H9 (cell line): ENCODE data around the gene ABCG2. TPM values are rescaled to one million over a fixed set of nuclear protein-coding genes. Genes with fewer than 3 reads are reported as not detected.

ENCODE experiments used
- DNase-seq: peaks from one replicate; pipeline ENCODE4 v3.0.0-alpha.2; 2017
- H2AFZ ChIP-seq: one replicate; pipeline ENCODE4 v1.6.1; 2013; ENCODE audit warnings: mild to moderate bottlenecking, low read length, control low read depth, moderate library complexity
- H2AK5ac ChIP-seq: 2 replicates; pipeline ENCODE4 v1.6.1; 2013; ENCODE audit warnings: low read length, control low read depth, mixed read lengths; ENCODE audit not compliant: insufficient read length
- H2BK120ac ChIP-seq: one replicate; pipeline ENCODE4 v1.6.1; 2013; ENCODE audit warnings: low read depth, mild to moderate bottlenecking, low read length, control low read depth, inconsistent platforms; ENCODE audit not compliant: poor library complexity, severe bottlenecking
- H2BK12ac ChIP-seq: 2 replicates; pipeline ENCODE4 v1.6.1; 2013; ENCODE audit warnings: low read length, control low read depth, mixed read lengths, low read depth; ENCODE audit not compliant: insufficient read length
- H2BK15ac ChIP-seq: 2 replicates; pipeline ENCODE4 v1.6.1; 2013; ENCODE audit warnings: low read depth, low read length, control low read depth
- H2BK20ac ChIP-seq: one replicate; pipeline ENCODE4 v1.6.1; 2013; ENCODE audit warnings: low read depth, mild to moderate bottlenecking, low read length, control low read depth, inconsistent platforms; ENCODE audit not compliant: poor library complexity, severe bottlenecking
- H2BK5ac ChIP-seq: 2 replicates; pipeline ENCODE4 v1.6.1; 2013; ENCODE audit warnings: low read length, control low read depth, mixed read lengths; ENCODE audit not compliant: insufficient read length
- H3K14ac ChIP-seq: 2 replicates; pipeline ENCODE4 v1.6.1; 2013; ENCODE audit warnings: low read length, control low read depth; ENCODE audit not compliant: insufficient read depth
- H3K18ac ChIP-seq: 2 replicates; pipeline ENCODE4 v1.6.1; 2013; ENCODE audit warnings: low read depth, mild to moderate bottlenecking, mixed read lengths, low read length, control low read depth; ENCODE audit not compliant: insufficient read length
- H3K23ac ChIP-seq: 2 replicates; pipeline ENCODE4 v1.6.1; 2013; ENCODE audit warnings: low read length, control low read depth, mixed read lengths, low read depth; ENCODE audit not compliant: insufficient read length
- H3K23me2 ChIP-seq: 2 replicates; pipeline ENCODE4 v1.6.1; 2013; ENCODE audit warnings: low read depth, mild to moderate bottlenecking, mixed read lengths, low read length, control low read depth; ENCODE audit not compliant: insufficient read length, poor library complexity, severe bottlenecking
- H3K27ac ChIP-seq: 2 replicates; pipeline ENCODE4 v1.5.1; 2013; ENCODE audit warnings: low read length, control low read depth, mixed read lengths, low read depth; ENCODE audit not compliant: insufficient read length
- H3K27me3 ChIP-seq: 2 replicates; pipeline ENCODE4 v1.6.1; 2013; ENCODE audit warnings: low read length, control low read depth, inconsistent platforms; ENCODE audit not compliant: insufficient read depth
- H3K4ac ChIP-seq: 2 replicates; pipeline ENCODE4 v1.6.1; 2013; ENCODE audit warnings: low read depth, mild to moderate bottlenecking, control low read depth, inconsistent platforms, low read length, moderate library complexity
- H3K4me1 ChIP-seq: 2 replicates; pipeline ENCODE4 v1.6.1; 2013; ENCODE audit warnings: low read length, control low read depth, inconsistent platforms; ENCODE audit not compliant: insufficient read depth
- H3K4me2 ChIP-seq: 2 replicates; pipeline ENCODE4 v1.6.1; 2013; ENCODE audit warnings: low read length, control low read depth, mixed read lengths; ENCODE audit not compliant: insufficient read length, insufficient read depth
- H3K56ac ChIP-seq: 2 replicates; pipeline ENCODE4 v1.6.1; 2013; ENCODE audit warnings: low read depth, mild to moderate bottlenecking, mixed read lengths, low read length, control low read depth; ENCODE audit not compliant: insufficient read length
- H3K79me1 ChIP-seq: 2 replicates; pipeline ENCODE4 v1.6.1; 2013; ENCODE audit warnings: low read depth, mild to moderate bottlenecking, moderate library complexity, low read length, control low read depth, inconsistent platforms; ENCODE audit not compliant: insufficient read depth, poor library complexity, severe bottlenecking
- H3K79me2 ChIP-seq: 2 replicates; pipeline ENCODE4 v1.6.1; 2013; ENCODE audit warnings: low read length, control low read depth, inconsistent platforms; ENCODE audit not compliant: insufficient read depth
- H3K9ac ChIP-seq: 2 replicates; pipeline ENCODE4 v1.6.1; 2013; ENCODE audit warnings: low read length, control low read depth, mixed read lengths; ENCODE audit not compliant: insufficient read length; ENCODE audit errors: extremely low read depth
- H3K9me3 ChIP-seq: one replicate; pipeline ENCODE4 v1.6.1; 2013; ENCODE audit warnings: low read depth, low read length, inconsistent platforms; ENCODE audit not compliant: control insufficient read depth
- H3T11ph ChIP-seq: one replicate; pipeline ENCODE4 v1.6.1; 2013; ENCODE audit warnings: mild to moderate bottlenecking, low read length, control low read depth, inconsistent platforms
- H4K20me1 ChIP-seq: one replicate; pipeline ENCODE4 v1.6.1; 2013; ENCODE audit not compliant: control insufficient read depth, insufficient read length, insufficient read depth
- H4K5ac ChIP-seq: 2 replicates; pipeline ENCODE4 v1.6.1; 2013; ENCODE audit warnings: low read depth, mild to moderate bottlenecking, mixed read lengths, low read length, control low read depth; ENCODE audit not compliant: insufficient read length
- H4K8ac ChIP-seq: replicated peaks from 2 replicates; pipeline ENCODE4 v1.6.1; 2013; ENCODE audit warnings: low read length, control low read depth, mixed read lengths, low read depth; ENCODE audit not compliant: insufficient read length
- H4K91ac ChIP-seq: 2 replicates; pipeline ENCODE4 v1.6.1; 2013; ENCODE audit warnings: low read depth, mild to moderate bottlenecking, moderate library complexity, mixed read lengths, low read length, control low read depth; ENCODE audit not compliant: insufficient read length
- H3K27ac Mint-ChIP-seq, 3 experiments: 2 replicates in 2 of 3; 3 replicates in 1 of 3; pipeline ENCODE4 v1.8.0; 2020 to 2021; ENCODE audit warnings: mixed read lengths in 3 of 3, mild to moderate bottlenecking in 1 of 3, moderate library complexity in 1 of 3
- H3K27me3 Mint-ChIP-seq: 2 replicates; pipeline ENCODE4 v1.8.0; 2021; ENCODE audit warnings: low read depth, mild to moderate bottlenecking, moderate library complexity, mixed read lengths
- H3K36me3 Mint-ChIP-seq, 3 experiments: 2 replicates in 2 of 3; 3 replicates in 1 of 3; pipeline ENCODE4 v1.8.0; 2020 to 2021; ENCODE audit warnings: low read depth in 3 of 3, mixed read lengths in 3 of 3; ENCODE audit not compliant: insufficient read depth in 1 of 3
- H3K4me1 Mint-ChIP-seq, 2 experiments: 2 replicates each; pipeline ENCODE4 v1.8.0; 2020; ENCODE audit warnings: mixed read lengths in 2 of 2
- H3K4me3 Mint-ChIP-seq, 2 experiments: 2 replicates in 1 of 2; 3 replicates in 1 of 2; pipeline ENCODE4 v1.8.0; 2020 to 2021; ENCODE audit warnings: mild to moderate bottlenecking in 2 of 2, mixed read lengths in 2 of 2, moderate library complexity in 1 of 2
- H3K9me3 Mint-ChIP-seq, 2 experiments: 2 replicates in 1 of 2; 3 replicates in 1 of 2; pipeline ENCODE4 v1.8.0; 2020; ENCODE audit warnings: mild to moderate bottlenecking in 2 of 2, mixed read lengths in 2 of 2, moderate library complexity in 1 of 2
- WGBS: extraction: QIAGEN DNeasy Blood & Tissue Kit; methylation state at CpG from one replicate; pipeline ENCODE4 v1.1.7; 2013; ENCODE audit warnings: missing lambda C conversion rate, low lambda C conversion rate, mixed read lengths; ENCODE audit not compliant: insufficient read length; ENCODE audit errors: extremely low coverage; 5-methylcytosine and 5-hydroxymethylcytosine counted together
- total RNA-seq: library from RNA; stranded (reverse); gene quantifications from 2 replicates; pipeline ENCODE4 v1.2.1, GENCODE V29; 2021
- TF ChIP-seq, protein P1 (sequence below): fragments of 200-600 bp; sonication (generic); conservative IDR thresholded peaks from 3 replicates; pipeline ENCODE4 v1.8.0; 2021; ENCODE audit warnings: antibody characterized with exemption, mild to moderate bottlenecking

ABCG2 gene
- total RNA-seq, 1 experiment from 2014 or later: 1.5 TPM

DNA sequence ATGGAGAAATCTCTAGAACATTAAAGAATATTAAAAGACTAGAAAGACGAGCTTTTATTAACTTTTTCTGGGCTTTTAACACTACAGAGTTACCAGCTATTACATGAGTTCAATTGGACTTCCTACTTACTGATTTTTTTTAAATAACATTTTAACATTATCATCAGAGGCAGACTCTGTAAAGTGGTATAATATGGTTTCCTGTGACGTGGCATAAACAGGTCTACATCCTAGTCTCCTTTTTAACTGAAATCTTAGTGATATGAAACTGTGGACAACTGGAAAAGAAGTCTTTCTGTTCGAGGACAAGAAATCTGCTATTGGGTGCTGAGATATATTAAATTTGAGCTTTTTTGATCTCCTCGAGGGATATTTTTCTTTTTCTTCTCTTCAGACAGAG lies 48.7 kb upstream of the ABCG2 start:
- H4K91ac ChIP-seq: no peak overlapping the region
- H2BK12ac ChIP-seq: no peak overlapping the region
- no peaks in the 10 kb centered on the region for H3K79me2 ChIP-seq
- WGBS: no CpG with 5 or more reads among the region's 4 CpGs
- Mint-ChIP-seq H3K27me3 (no peaks in the 10 kb centered on the region), H3K9me3 (no peaks in the 10 kb centered on the region), H3K4me1 (peaks cover 18 to 21% of the 10 kb centered on the region in 2 experiments), H3K27ac (no peak overlapping the region), H3K36me3 (no peaks in the 10 kb centered on the region), H3K4me3 (no peak overlapping the region)
- no peak overlapping the region for H2AK5ac ChIP-seq
- H3K79me1 ChIP-seq: no peaks in the 10 kb centered on the region
- no peaks in the 10 kb centered on the region for H4K20me1 ChIP-seq
- no peak overlapping the region for H2BK20ac ChIP-seq
- no peaks in the 10 kb centered on the region for H3K9me3 ChIP-seq
- no peak overlapping the region for H3K9ac ChIP-seq
- H3K23ac ChIP-seq: no peak overlapping the region
- H3K27ac ChIP-seq: no peak overlapping the region
- H2BK120ac ChIP-seq: no peak overlapping the region
- no peak overlapping the region for H4K5ac ChIP-seq
- DNase-seq: no peak
- H3K4me2 ChIP-seq: no peak overlapping the region
- H2BK5ac ChIP-seq: no peak overlapping the region
- H4K8ac ChIP-seq: no peak overlapping the region
- H3K27me3 ChIP-seq: no peaks in the 10 kb centered on the region
- H3T11ph ChIP-seq: no peak overlapping the region
- H3K14ac ChIP-seq: no peak overlapping the region
- no peak overlapping the region for H2BK15ac ChIP-seq
- peaks cover 2% of the 10 kb centered on the region; the same call in 1 of the 2 replicates for H3K4me1 ChIP-seq
- no peak overlapping the region for H2AFZ ChIP-seq
- TF ChIP-seq, protein P1, sequence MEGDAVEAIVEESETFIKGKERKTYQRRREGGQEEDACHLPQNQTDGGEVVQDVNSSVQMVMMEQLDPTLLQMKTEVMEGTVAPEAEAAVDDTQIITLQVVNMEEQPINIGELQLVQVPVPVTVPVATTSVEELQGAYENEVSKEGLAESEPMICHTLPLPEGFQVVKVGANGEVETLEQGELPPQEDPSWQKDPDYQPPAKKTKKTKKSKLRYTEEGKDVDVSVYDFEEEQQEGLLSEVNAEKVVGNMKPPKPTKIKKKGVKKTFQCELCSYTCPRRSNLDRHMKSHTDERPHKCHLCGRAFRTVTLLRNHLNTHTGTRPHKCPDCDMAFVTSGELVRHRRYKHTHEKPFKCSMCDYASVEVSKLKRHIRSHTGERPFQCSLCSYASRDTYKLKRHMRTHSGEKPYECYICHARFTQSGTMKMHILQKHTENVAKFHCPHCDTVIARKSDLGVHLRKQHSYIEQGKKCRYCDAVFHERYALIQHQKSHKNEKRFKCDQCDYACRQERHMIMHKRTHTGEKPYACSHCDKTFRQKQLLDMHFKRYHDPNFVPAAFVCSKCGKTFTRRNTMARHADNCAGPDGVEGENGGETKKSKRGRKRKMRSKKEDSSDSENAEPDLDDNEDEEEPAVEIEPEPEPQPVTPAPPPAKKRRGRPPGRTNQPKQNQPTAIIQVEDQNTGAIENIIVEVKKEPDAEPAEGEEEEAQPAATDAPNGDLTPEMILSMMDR: no peak
- H3K4ac ChIP-seq: no peak overlapping the region
- H3K56ac ChIP-seq: no peak overlapping the region
- no peak overlapping the region for H3K18ac ChIP-seq
- no peaks in the 10 kb centered on the region for H3K23me2 ChIP-seq
